Neural cell (in vitro differentiated cells): ENCODE data around the gene RNU6-1.

ENCODE experiments used
- CTCF ChIP-seq: fragments of 450-650 bp; IDR thresholded peaks from 2 replicates; pipeline ENCODE4 v1.5.1; 2014; ENCODE audit warnings: antibody characterized with exemption, mild to moderate bottlenecking, moderate library complexity; ENCODE audit not compliant: poor library complexity, severe bottlenecking
- EP300 ChIP-seq: fragments of 450-650 bp; conservative IDR thresholded peaks from 2 replicates; pipeline ENCODE4 v1.6.1; 2014; ENCODE audit warnings: antibody characterized with exemption, mild to moderate bottlenecking, moderate library complexity; ENCODE audit not compliant: poor library complexity, severe bottlenecking
- EZH2 ChIP-seq: fragments of 200-600, 300-800 bp; shearing (Covaris generic), sonication (generic); IDR thresholded peaks from 2 replicates; pipeline ENCODE4 v1.6.1; 2014; ENCODE audit warnings: antibody characterized with exemption, low read length, borderline replicate concordance, mild to moderate bottlenecking; ENCODE audit not compliant: insufficient read depth, poor library complexity, severe bottlenecking
- POLR2AphosphoS5 ChIP-seq: IDR thresholded peaks from 2 replicates; pipeline ENCODE4 v1.6.1; 2012
- RAD21 ChIP-seq: fragments of 450-650 bp; conservative IDR thresholded peaks from 2 replicates; pipeline ENCODE4 v1.6.1; 2014; ENCODE audit warnings: antibody characterized with exemption, mild to moderate bottlenecking, moderate library complexity
- REST ChIP-seq: IDR thresholded peaks from 2 replicates; pipeline ENCODE4 v1.6.1; 2012; ENCODE audit warnings: borderline replicate concordance
- SMC3 ChIP-seq: fragments of 450-650 bp; conservative IDR thresholded peaks from 2 replicates; pipeline ENCODE4 v1.6.1; 2014; ENCODE audit warnings: antibody characterized with exemption, mild to moderate bottlenecking, moderate library complexity; ENCODE audit not compliant: poor library complexity
- TAF1 ChIP-seq: IDR thresholded peaks from 2 replicates; pipeline ENCODE4 v1.6.1; 2012; ENCODE audit warnings: low read depth

GRCh38 chr15:67880651-67881182, 40.9 kb upstream of the RNU6-1 start:
- no peak for TF ChIP-seq EZH2
- no peak for TF ChIP-seq CTCF
- no peak for TF ChIP-seq REST
- no peak for TF ChIP-seq SMC3
- TF ChIP-seq RAD21: no peak
- TF ChIP-seq POLR2AphosphoS5: no peak
- TF ChIP-seq EP300: no peak
- no peak for TF ChIP-seq TAF1
